Uterus (tissue), 4 donors: ENCODE data around the gene NCDN. TPM values are rescaled to one million over a fixed set of nuclear protein-coding genes. Genes with fewer than 3 reads are reported as not detected.

Experiments
- DNase-seq, 2 donors: peaks; one replicate each; pipeline ENCODE4 v3.0.0-alpha.2; 2019 to 2020
- H3K27ac ChIP-seq, 2 donors: fragments of 200-600 bp; sonication (generic); 1 replicate in 1 of 2; 2 replicates in 1 of 2; pipeline ENCODE4 v1.5.1; 2016 to 2018
- H3K27me3 ChIP-seq, 2 donors: fragments of 200-600 bp; sonication (generic); one replicate each; pipeline ENCODE4 v1.5.1; 2018 to 2019; ENCODE audit warnings: control low read depth in 1 of 2
- H3K36me3 ChIP-seq, 2 donors: fragments of 200-600 bp; sonication (generic); one replicate each; pipeline ENCODE4 v1.5.1; 2019; ENCODE audit warnings: control low read depth in 1 of 2
- H3K4me1 ChIP-seq, 2 donors: fragments of 200-600 bp; sonication (generic); one replicate each; pipeline ENCODE4 v1.5.1; 2018 to 2019; ENCODE audit warnings: control low read depth in 1 of 2
- H3K4me3 ChIP-seq, 2 donors: fragments of 200-600 bp; sonication (generic); 1 replicate in 1 of 2; 2 replicates in 1 of 2; pipeline ENCODE4 v1.5.1; 2018 to 2019; ENCODE audit warnings: mild to moderate bottlenecking in 1 of 2
- H3K9me3 ChIP-seq, 2 donors: fragments of 200-600 bp; sonication (generic); one replicate each; pipeline ENCODE4 v1.5.1; 2019; ENCODE audit warnings: control low read depth in 1 of 2
- CTCF ChIP-seq, 4 experiments: fragments of 200-600 bp in 2 of 4; fragments of 450-650 bp in 2 of 4; sonication (generic) in 2 of 4; IDR thresholded peaks; one replicate each; pipeline ENCODE4 v1.5.1; 2016 to 2019; ENCODE audit warnings: antibody characterized with exemption in 4 of 4, mild to moderate bottlenecking in 2 of 4, moderate library complexity in 1 of 4
- POLR2A ChIP-seq, 2 donors: fragments of 450-650 bp; IDR thresholded peaks; one replicate each; pipeline ENCODE4 v1.6.1; 2016; ENCODE audit warnings: antibody characterized with exemption in 2 of 2, mild to moderate bottlenecking in 1 of 2, moderate library complexity in 1 of 2
- intact Hi-C: fragments of 100-400 bp; cut with DNase I; formaldehyde crosslinking; loops from one replicate; pipeline ENCODE4 v1.15.1; 2023; ENCODE audit warnings: low total_unique reads
- total RNA-seq, 4 donors: library from RNA; depleted of rRNA in 3 of 4; stranded (reverse); fragments of >200 nt in 3 of 4; gene quantifications; one replicate each; pipeline versions ENCODE4 v1.1.0 to v1.2.4, GENCODE V29; 2014 to 2023
- donor health status: DM: yes; HTN: yes; CAD: no.

The NCDN gene
- total RNA-seq, 4 donors from 2014 or later: 4.4 to 29.9 (median 17.0) TPM

- no peak overlapping the region for H3K27ac ChIP-seq
- H3K4me1 ChIP-seq: no peaks in the 10 kb centered on the region
- no peaks in the 10 kb centered on the region for H3K9me3 ChIP-seq
- H3K4me3 ChIP-seq: no peak overlapping the region
- no peak for DNase-seq
- no peaks in the 10 kb centered on the region for H3K27me3 ChIP-seq
- no peaks in the 10 kb centered on the region for H3K36me3 ChIP-seq
- TF ChIP-seq POLR2A (IDR thresholded peaks at IDR 0.05) (no peak), CTCF (IDR thresholded peaks at IDR 0.05) (no peak)
- intact Hi-C loops: no loop called here
These were observed 35.6 kb downstream of the NCDN start for GRCh38 chr1:35592991-35593769.

DNA sequence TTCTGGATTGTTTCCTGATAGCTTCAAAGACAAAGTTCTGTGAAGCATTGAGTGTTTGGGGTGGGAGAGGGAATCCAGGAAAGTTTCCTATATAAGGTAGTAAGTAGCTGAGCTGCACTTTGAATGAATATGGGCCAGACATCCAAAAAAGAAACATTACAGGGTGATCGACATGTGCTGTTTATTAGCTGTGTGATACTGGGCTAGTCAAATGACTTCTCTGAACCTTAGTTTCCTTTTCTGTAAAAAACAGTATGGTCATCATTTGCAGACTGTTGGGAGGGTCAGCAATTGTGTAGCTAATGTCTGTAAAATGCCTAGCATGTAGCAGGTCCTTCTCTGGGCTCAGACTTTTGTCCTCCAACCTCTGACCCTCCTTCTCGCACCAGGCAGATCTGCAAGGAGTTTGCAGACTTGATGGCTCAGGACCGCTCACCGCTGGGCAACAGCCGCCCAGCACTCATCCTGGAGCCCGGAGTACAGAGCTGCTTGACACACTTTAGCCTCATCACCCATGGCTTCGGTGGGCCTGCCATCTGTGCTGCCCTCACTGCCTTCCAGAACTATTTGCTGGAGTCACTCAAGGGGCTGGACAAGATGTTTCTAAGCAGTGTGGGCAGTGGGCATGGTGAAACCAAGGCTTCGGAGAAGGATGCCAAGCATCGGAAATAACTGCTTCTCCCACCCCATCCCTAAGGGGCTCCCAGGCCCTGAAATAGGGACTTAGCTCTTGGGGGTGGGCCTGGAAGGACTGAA is 36.6 kb downstream of the NCDN start:
- Histone ChIP-seq H3K4me3 (no peak overlapping the region), H3K27me3 (no peaks in the 10 kb centered on the region), H3K4me1 (no peaks in the 10 kb centered on the region), H3K27ac (no peak overlapping the region), H3K9me3 (no peaks in the 10 kb centered on the region), H3K36me3 (no peaks in the 10 kb centered on the region)
- intact Hi-C loops: no loop called here
- DNase-seq: no peak
- TF ChIP-seq POLR2A (IDR thresholded peaks at IDR 0.05) (no peak), CTCF (IDR thresholded peaks at IDR 0.05) (no peak)

DNA sequence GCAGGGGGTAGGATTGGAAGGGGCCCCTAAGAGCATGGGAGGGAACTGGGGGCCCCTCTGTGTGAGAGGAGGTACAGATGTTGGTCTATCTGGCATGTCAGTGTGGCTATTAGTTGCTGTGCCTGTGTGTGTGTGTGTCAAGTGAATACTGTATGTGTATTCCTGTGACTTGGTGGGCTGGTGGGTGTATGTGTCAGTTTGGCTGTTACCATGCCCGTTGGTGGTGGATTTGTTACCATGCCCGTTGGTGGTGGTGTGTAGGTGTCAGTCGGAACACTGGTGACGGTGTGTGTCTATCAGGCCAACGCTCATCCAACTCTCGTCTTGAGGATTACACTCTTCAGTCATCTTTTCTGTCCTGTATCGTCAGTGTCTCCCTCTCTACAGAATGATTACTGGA is 38.1 kb downstream of the NCDN start:
- Histone ChIP-seq H3K27me3 (no peaks in the 10 kb centered on the region), H3K4me3 (no peak overlapping the region), H3K9me3 (no peaks in the 10 kb centered on the region), H3K27ac (no peak overlapping the region), H3K4me1 (no peaks in the 10 kb centered on the region), H3K36me3 (no peaks in the 10 kb centered on the region)
- TF ChIP-seq CTCF (IDR thresholded peaks at IDR 0.05): no peak
- TF ChIP-seq POLR2A (IDR thresholded peaks at IDR 0.05): no peak
- DNase-seq: no peak
- intact Hi-C loops: no loop called here

GRCh38 chr1:35597870-35598269 is 40.3 kb downstream of the NCDN start:
- intact Hi-C loops: no loop called here
- H3K36me3 ChIP-seq: no peaks in the 10 kb centered on the region

More at GRCh38 chr1:35597870-35598269, 40.3 kb downstream of the NCDN start:
- no peak overlapping the region for H3K4me3 ChIP-seq
- TF ChIP-seq CTCF (IDR thresholded peaks at IDR 0.05) (no peak), POLR2A (IDR thresholded peaks at IDR 0.05) (no peak)
- H3K9me3 ChIP-seq: no peaks in the 10 kb centered on the region
- DNase-seq: no peak
- no peak overlapping the region for H3K27ac ChIP-seq
- H3K27me3 ChIP-seq: no peaks in the 10 kb centered on the region
- H3K4me1 ChIP-seq: no peaks in the 10 kb centered on the region
